ENCODE measurements around the gene FSCN2. TPM values are rescaled to one million over a fixed set of nuclear protein-coding genes. Genes with fewer than 3 reads are reported as not detected.

Gene FSCN2
- total and polyA plus RNA-seq, 9 donors = 0.13 to 6.4 (median 3.0) TPM

DNA sequence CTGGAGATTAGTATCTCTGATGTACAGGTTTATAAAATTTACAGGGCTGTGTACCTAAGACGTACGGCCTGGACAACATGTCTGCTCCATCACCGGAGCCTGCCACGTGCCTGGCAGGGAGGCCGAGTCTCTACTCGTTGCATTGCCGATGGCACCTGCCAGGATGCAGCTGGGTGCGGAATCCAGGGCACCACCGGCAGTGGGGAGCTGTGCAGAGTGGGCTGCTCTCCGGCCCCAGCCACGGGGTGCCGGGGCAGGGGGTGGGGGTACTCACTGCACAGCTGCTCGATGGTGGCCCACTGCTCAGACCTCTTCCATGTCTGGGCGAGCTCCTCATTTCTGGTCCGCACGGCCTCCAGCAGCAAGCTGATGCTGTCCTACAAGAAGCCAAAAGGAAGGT is 37.1 kb downstream of the FSCN2 start:
- Histone ChIP-seq H3K36me3 (no peaks in the 10 kb centered on the region), H3K4me1 (ENCODE audit: insufficient read depth) (peaks cover 10% of the 10 kb centered on the region), H3K27ac (no peak overlapping the region), H3K4me3 (no peak overlapping the region), H3K27me3 (no peaks in the 10 kb centered on the region), H3K9me3 (no peaks in the 10 kb centered on the region)
- no peak for DNase-seq
- WGBS, 3 donors = 88 to 91% (median 90%) methylated on average over 16 of the region's 16 CpGs
- intact Hi-C loops (cut with DNase I) = no loop called here
- TF ChIP-seq, protein P1, sequence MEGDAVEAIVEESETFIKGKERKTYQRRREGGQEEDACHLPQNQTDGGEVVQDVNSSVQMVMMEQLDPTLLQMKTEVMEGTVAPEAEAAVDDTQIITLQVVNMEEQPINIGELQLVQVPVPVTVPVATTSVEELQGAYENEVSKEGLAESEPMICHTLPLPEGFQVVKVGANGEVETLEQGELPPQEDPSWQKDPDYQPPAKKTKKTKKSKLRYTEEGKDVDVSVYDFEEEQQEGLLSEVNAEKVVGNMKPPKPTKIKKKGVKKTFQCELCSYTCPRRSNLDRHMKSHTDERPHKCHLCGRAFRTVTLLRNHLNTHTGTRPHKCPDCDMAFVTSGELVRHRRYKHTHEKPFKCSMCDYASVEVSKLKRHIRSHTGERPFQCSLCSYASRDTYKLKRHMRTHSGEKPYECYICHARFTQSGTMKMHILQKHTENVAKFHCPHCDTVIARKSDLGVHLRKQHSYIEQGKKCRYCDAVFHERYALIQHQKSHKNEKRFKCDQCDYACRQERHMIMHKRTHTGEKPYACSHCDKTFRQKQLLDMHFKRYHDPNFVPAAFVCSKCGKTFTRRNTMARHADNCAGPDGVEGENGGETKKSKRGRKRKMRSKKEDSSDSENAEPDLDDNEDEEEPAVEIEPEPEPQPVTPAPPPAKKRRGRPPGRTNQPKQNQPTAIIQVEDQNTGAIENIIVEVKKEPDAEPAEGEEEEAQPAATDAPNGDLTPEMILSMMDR (IDR thresholded peaks at IDR 0.05) = no peak
- TF ChIP-seq POLR2A (IDR thresholded peaks at IDR 0.05) (no peak), EP300 (IDR thresholded peaks at IDR 0.05) (no peak)

DNA sequence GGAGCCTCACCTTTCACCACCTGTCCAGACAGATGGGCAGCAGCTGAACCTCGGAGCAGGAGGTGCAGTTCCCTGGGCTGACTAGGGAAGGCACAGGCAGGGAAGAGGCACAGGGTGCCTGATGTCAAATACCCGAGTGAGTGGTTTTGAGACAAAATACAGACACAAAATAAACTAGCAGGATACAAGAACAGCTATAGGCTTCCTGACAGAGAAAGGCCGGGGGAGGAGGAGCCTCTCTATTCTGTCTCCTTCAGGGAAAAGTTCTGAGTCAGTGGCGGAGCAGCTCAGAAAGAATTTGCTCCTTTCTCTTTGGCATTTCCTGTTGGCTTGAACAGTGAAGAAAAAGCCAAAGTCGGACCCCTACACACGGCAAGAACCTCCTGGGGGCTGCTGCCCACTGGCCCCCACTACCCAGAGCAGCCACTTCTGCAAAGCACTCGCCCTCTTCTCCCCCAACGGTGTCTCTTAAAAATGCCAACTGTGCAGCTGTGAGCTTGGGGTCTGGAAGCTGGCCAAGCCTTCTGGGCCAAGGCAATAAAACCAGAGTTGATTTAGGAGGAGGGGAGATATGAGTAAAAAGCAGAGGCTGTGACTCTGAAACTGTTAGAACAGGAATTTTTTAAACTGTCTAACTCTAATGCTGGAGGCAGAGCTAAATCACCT is 38.4 kb downstream of the FSCN2 start:
- 0 to 2% (median 2%) methylated on average over 8 of the region's 8 CpGs for WGBS, 3 donors
- peak; percentile 72 to 84 (median 78) for DNase-seq
- TF ChIP-seq EP300 (IDR thresholded peaks at IDR 0.05) (peak; percentile 22), POLR2A (IDR thresholded peaks at IDR 0.05) (no peak)
- TF ChIP-seq, protein P1 (IDR thresholded peaks at IDR 0.05) = peak in 1 of 3 donors; percentile 4
- intact Hi-C loops (cut with DNase I) = no loop called here
- Histone ChIP-seq H3K36me3 (no peaks in the 10 kb centered on the region), H3K9me3 (no peaks in the 10 kb centered on the region), H3K27me3 (no peaks in the 10 kb centered on the region), H3K4me1 (ENCODE audit: insufficient read depth) (peaks cover 10% of the 10 kb centered on the region), H3K4me3 (no peak overlapping the region), H3K27ac (peak overlapping the region in 1 of 2 donors; percentile 43)

DNA sequence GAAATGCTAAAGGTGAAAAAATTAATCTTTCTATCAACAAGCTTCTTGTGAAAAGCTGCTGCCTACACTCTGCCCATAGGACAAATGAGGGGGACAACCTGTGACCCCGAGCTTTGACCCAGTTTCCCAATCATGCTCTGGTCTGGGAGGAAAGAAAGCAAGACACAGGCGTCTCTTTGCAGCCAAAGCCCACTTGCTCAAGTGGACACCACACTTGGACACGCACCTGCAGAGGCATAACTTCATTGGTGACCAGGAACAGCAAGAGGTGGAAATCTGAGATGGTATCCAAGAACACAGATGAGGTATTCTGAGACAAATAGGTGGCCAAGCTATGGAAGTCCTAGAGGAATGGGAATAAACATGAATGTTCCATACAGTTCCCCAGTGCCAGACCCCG is 39.0 kb downstream of the FSCN2 start:
- peak overlapping the region in 1 of 2 donors; percentile 43 for H3K27ac ChIP-seq
- H3K27me3 ChIP-seq = no peaks in the 10 kb centered on the region
- no peak for DNase-seq
- WGBS, 3 donors = 29 to 33% (median 30%) methylated on average over 4 of the region's 4 CpGs
- H3K9me3 ChIP-seq = no peaks in the 10 kb centered on the region
- TF ChIP-seq, protein P1 (IDR thresholded peaks at IDR 0.05) = no peak
- TF ChIP-seq EP300 (IDR thresholded peaks at IDR 0.05) = no peak
- TF ChIP-seq POLR2A (IDR thresholded peaks at IDR 0.05) = no peak
- intact Hi-C loops (cut with DNase I) = no loop called here
- no peak overlapping the region for H3K4me3 ChIP-seq
- peaks cover 10% of the 10 kb centered on the region for H3K4me1 ChIP-seq (ENCODE audit: insufficient read depth)
- no peaks in the 10 kb centered on the region for H3K36me3 ChIP-seq

DNA sequence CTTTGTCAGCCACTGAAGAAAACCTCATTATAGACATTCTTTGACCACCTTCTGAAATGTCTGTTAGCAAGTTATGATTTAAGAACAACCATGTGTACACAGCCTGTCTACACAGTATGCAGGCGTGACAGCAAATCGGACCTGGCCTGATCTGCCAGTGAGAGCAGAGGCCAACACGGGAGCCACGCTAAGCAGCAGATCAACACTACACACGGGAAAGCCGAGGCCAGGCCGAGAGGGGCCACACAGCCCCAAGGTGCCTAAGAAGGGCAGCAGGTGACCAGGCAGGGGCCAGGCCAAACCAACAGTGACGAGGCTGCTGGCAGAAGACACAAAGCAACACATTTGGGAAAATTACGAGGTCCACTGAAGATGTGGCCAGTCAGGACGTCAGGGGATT is 40.2 kb downstream of the FSCN2 start:
- no peak for DNase-seq
- WGBS, 3 donors = 72 to 79% (median 75%) methylated on average over 10 of the region's 10 CpGs
- Histone ChIP-seq H3K27me3 (no peaks in the 10 kb centered on the region), H3K4me1 (ENCODE audit: insufficient read depth) (peaks cover 10% of the 10 kb centered on the region), H3K36me3 (no peaks in the 10 kb centered on the region), H3K9me3 (no peaks in the 10 kb centered on the region), H3K27ac (no peak overlapping the region), H3K4me3 (no peak overlapping the region)
- TF ChIP-seq POLR2A (IDR thresholded peaks at IDR 0.05) = no peak
- TF ChIP-seq, protein P1 (IDR thresholded peaks at IDR 0.05) = no peak
- TF ChIP-seq EP300 (IDR thresholded peaks at IDR 0.05) = no peak
- intact Hi-C loops (cut with DNase I) = no loop called here
